Neural crest cell (in vitro differentiated cells): Measurements from ENCODE around the gene CUBN. TPM values are rescaled to one million over a fixed set of nuclear protein-coding genes. Genes with fewer than 3 reads are reported as not detected.

ENCODE experiments used
- DNase-seq: peaks from one replicate; pipeline ENCODE4 v3.0.0; 2021; ENCODE audit warnings: low read depth, mixed read lengths, low spot score
- H3K27ac Mint-ChIP-seq: one replicate; pipeline ENCODE4 v1.8.0; 2021; ENCODE audit warnings: mild to moderate bottlenecking, mixed read lengths; ENCODE audit not compliant: unreplicated experiment
- H3K27me3 Mint-ChIP-seq: 2 replicates; pipeline ENCODE4 v1.8.0; 2021; ENCODE audit warnings: low read depth, mild to moderate bottlenecking, mixed read lengths
- H3K36me3 Mint-ChIP-seq: 2 replicates; pipeline ENCODE4 v1.8.0; 2021; ENCODE audit warnings: low read depth, mild to moderate bottlenecking, mixed read lengths
- H3K4me1 Mint-ChIP-seq: 2 replicates; pipeline ENCODE4 v1.8.0; 2021; ENCODE audit warnings: mixed read lengths
- H3K4me3 Mint-ChIP-seq: one replicate; pipeline ENCODE4 v1.8.0; 2021; ENCODE audit warnings: mild to moderate bottlenecking, mixed read lengths
- H3K9me3 Mint-ChIP-seq: 2 replicates; pipeline ENCODE4 v1.8.0; 2021; ENCODE audit warnings: mixed read lengths
- CTCF ChIP-seq: fragments of 200-600 bp; sonication (generic); conservative IDR thresholded peaks from 2 replicates; pipeline ENCODE4 v1.5.0; 2021; ENCODE audit warnings: antibody characterized with exemption, mild to moderate bottlenecking
- total RNA-seq: library from RNA; stranded (reverse); gene quantifications from 2 replicates; pipeline ENCODE4 v1.2.1, GENCODE V29; 2021

Gene CUBN
- total RNA-seq, 1 donor from 2014 or later = 2.2 TPM

- no peak overlapping the region for H3K4me3 Mint-ChIP-seq
- H3K27me3 Mint-ChIP-seq = no peaks in the 10 kb centered on the region
- peaks cover 25% of the 10 kb centered on the region for H3K4me1 Mint-ChIP-seq
- H3K36me3 Mint-ChIP-seq = no peaks in the 10 kb centered on the region
- H3K9me3 Mint-ChIP-seq = no peaks in the 10 kb centered on the region
- TF ChIP-seq CTCF = no peak
- peak overlapping the region; percentile 53 for H3K27ac Mint-ChIP-seq
- DNase-seq = no peak
Observed at GRCh38 chr10:16960551-16960950, 169.1 kb downstream of the CUBN start.

- Mint-ChIP-seq H3K36me3 (no peaks in the 10 kb centered on the region), H3K27ac (no peak overlapping the region), H3K27me3 (no peaks in the 10 kb centered on the region), H3K9me3 (no peaks in the 10 kb centered on the region), H3K4me3 (no peak overlapping the region), H3K4me1 (peaks cover 41% of the 10 kb centered on the region)
- no peak for DNase-seq
- TF ChIP-seq CTCF = no peak
Observed at GRCh38 chr10:16957038-16957437, 172.6 kb downstream of the CUBN start.

- no peak for TF ChIP-seq CTCF
- Mint-ChIP-seq H3K36me3 (no peaks in the 10 kb centered on the region), H3K9me3 (no peaks in the 10 kb centered on the region), H3K4me1 (peaks cover 59% of the 10 kb centered on the region), H3K27me3 (no peaks in the 10 kb centered on the region), H3K27ac (peak overlapping the region; percentile 9), H3K4me3 (no peak overlapping the region)
- no peak for DNase-seq
Observed at GRCh38 chr10:16954280-16955030, 175.2 kb downstream of the CUBN start.

GRCh38 chr10:16953270-16953669, 176.3 kb downstream of the CUBN start:
- Mint-ChIP-seq H3K36me3 (no peaks in the 10 kb centered on the region), H3K4me1 (peaks cover 63% of the 10 kb centered on the region), H3K4me3 (no peak overlapping the region)

GRCh38 chr10:16952610-16953009, 177.0 kb downstream of the CUBN start:
- Mint-ChIP-seq H3K27ac (peak overlapping the region; percentile 98), H3K9me3 (no peaks in the 10 kb centered on the region), H3K27me3 (no peaks in the 10 kb centered on the region), H3K4me3 (no peak overlapping the region), H3K36me3 (no peaks in the 10 kb centered on the region), H3K4me1 (peaks cover 63% of the 10 kb centered on the region)
- TF ChIP-seq CTCF = no peak
- DNase-seq = no peak

More at GRCh38 chr10:16953270-16953669, 176.3 kb downstream of the CUBN start:
- no peak for DNase-seq
- Mint-ChIP-seq H3K27ac (peak overlapping the region; percentile 73), H3K9me3 (no peaks in the 10 kb centered on the region), H3K27me3 (no peaks in the 10 kb centered on the region)
- TF ChIP-seq CTCF = no peak
